ENCODE data around the gene KIF5A.

DNA sequence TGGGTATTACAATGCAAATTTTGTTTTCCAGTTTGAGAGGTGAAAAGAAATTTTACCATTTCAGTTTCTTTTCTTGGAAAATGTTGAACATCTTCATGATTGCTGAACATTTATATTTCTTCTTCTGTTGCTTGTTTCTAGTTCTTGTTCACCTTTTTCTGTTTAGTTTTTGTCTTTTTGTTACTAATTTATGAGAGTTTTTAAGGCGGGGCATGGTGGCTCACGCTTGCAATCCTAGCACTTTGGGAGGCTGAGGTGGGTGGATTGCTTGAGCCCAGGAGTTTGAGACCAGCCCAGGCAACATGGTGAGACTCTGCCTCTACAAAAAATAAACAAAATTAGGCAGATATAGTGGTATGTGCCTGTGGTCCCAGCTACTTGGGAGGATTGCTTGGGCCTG is 10.7 kb downstream of the KIF5A start:
- TF ChIP-seq, protein P1, sequence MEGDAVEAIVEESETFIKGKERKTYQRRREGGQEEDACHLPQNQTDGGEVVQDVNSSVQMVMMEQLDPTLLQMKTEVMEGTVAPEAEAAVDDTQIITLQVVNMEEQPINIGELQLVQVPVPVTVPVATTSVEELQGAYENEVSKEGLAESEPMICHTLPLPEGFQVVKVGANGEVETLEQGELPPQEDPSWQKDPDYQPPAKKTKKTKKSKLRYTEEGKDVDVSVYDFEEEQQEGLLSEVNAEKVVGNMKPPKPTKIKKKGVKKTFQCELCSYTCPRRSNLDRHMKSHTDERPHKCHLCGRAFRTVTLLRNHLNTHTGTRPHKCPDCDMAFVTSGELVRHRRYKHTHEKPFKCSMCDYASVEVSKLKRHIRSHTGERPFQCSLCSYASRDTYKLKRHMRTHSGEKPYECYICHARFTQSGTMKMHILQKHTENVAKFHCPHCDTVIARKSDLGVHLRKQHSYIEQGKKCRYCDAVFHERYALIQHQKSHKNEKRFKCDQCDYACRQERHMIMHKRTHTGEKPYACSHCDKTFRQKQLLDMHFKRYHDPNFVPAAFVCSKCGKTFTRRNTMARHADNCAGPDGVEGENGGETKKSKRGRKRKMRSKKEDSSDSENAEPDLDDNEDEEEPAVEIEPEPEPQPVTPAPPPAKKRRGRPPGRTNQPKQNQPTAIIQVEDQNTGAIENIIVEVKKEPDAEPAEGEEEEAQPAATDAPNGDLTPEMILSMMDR (conservative IDR thresholded peaks at IDR 0.05; ENCODE audit: low read length): no peak
- no peak for TF ChIP-seq EZH2phosphoT487 (IDR thresholded peaks at IDR 0.05; ENCODE audit: borderline replicate concordance)

Measured in Loucy (cell line).